Cortex of kidney (tissue), 1 donor: Measurements from ENCODE around the gene APBA2.

Experiments
- DNase-seq: peaks from one replicate; lab custom pipeline; 2025; lab: John Stamatoyannopoulos, UW

APBA2 gene

DNA sequence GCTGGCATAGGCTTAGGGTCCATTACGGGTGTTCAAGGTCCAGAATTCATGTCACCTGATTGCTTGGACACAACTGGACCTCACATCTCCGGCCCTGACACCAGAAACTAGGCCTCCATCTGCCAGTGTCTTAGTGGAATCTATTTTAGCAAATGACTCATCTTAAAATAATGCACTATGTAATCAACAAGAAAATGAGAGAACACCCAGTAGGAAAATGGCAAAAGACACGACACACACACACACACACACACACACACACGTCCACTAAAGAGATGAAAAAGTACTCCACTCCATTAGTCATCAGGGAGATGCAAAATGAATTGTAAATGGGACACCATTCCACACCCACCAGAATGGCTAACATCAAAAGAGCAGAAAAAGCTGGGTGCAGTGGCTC lies 11.2 kb downstream of the APBA2 start:
- DNase-seq, result no peak

DNA sequence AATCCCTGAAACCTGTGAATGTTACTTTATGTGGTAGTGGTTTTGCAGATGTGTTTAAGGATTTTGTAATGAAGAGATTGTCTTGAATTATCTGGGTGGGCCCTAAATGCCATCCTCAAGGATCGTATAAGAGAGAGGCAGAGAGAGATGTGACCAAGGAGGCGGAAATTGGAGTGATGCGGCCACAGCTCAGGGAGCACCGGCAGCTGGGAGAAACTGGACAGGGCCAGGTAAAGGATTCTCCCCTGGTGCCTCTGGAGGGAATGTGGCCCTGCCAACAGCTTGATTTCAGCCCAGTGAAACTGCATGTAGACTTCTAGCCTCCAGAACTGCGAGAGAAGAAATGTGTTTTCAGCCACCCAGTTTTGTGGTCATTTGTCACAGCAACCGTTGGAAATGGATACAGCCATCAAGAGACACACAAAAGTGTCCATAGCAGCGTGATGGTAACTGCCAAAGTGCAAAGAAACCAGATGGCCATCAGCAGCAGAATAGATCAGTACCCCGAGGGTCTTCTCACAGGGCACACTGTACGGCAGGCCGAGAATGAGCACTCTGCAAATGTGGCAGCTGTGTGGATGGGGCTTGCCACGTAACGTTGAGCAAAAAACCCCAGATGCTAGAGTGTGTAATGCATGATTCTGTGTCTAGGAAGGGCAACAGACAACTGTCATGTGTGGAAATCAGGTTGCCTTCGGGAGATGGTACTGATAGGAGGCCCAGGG lies 12.2 kb downstream of the APBA2 start:
- no peak for DNase-seq

DNA sequence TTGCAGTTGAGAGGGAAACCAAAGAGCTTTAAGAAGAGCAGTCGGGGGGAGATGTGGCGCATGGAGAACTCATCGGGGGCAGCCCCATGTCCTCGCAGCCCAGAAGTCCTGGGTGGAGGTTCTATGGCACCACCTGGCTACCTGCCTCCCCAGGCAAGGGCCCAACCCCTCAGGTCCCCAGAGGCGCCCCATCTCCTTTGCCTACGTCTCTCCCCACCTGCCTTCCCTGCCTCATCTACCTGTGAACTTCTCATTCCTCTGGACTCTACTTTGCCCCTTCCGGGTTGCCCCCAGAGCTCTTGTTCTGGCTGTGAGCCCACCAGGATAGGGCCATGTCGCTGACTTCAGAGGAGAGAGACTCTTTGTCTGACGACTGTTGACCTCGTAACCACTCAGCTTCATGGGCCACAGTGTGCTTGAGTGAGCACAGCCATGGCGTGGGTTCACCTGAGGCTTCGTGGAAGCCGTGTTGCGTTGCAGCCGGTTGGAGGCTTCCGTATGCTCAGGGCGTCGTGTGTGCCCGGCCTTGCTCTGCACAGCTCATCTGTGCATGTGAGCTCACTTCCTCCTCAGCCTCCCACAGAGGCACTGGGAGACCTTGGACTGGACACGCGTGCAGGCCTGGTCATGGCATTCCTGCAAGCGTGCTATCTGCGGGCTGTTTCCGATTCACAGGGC lies 13.4 kb downstream of the APBA2 start:
- DNase-seq, result no peak

DNA sequence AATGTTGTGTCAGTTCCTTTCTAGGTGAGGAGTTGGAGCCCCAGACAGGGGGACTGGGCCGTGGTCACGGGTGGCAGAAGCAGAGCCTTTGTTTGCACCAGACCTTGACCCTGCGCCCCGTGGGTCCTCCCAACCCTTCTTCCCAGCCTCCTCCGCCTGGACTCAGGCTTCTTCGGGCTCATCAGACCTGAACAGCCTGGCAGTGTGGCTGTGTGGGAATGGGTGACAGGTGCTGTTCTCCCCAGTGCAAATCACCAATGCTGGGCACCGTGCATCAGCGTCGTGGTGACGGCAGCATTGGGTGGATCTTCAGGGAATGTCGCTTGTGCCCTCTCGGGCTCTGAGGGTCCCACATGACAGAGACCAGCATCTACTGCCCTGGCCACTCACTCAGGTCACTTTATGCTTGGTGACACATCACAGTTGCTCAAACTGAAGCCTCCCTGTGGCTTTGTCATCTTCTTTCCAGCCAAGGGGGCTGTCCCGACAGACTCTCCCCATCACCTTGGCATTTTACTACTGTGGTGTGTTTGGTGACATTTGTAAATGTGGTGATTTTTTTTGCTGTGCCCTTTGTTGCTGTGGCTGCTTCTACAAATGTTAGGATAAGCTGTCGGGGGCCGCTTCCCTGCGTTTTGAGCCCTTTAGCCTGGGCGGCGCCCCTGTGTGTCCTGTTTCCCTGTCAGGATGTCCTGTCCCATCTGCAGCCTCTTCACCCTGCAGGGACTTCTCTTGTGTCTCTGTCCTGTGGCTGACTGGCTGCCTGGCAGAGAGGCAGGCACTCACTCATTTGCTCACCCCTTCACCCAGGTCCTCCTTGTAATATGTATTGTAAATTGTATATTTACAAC lies 14.5 kb downstream of the APBA2 start:
- no peak for DNase-seq

DNA sequence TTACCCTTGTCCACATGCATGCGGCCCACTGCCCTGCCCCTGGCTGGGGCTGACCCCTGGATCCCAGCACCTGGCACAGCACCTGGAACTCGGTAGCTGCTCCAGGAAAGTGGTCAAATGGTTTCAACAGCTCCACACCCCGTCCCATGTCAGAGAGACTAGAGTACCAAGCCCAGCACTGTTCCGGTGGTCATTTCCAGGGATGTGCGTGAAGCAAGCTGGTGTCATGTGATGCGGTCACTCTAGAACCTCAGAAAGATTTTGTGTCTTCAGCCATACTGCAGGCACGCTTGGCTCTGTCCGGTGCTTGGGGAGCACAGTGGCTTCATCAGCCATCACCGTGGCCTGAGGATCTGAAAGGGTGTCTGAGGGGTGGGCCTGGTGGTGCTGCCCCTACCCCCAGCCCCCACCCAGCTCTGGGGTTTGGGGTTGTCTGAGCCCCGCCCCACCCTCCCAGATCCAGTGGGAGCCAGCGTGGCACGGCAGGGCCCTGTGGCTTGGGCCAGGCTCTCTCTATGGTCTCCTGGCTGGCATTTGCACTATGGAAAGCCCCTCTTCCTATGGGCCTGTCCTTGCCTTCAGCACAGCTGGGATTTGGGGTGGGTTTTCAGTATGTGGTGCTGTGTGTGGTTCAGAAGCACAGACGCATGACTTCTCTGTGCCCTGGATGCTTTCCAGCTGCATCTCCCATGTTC lies 15.3 kb downstream of the APBA2 start:
- no peak for DNase-seq

DNA sequence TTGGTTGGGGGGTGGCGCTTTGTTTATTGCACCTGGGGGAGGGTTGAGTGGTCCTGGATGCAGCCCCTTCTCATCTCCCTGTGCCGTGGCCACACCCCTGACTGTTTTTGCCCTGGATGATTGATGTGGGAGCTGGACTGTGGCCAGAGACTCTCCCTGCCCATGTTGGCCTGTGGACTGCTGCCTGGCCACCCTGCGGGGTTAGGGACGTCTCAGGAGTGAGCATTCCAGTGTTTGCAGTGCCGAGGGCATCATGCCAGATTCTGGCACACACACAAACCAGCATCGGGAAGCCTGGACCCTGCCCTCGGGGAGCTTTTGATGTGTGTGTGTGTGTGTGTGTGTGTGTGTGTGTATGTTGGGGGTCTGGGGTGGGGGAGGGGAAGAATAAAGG lies 15.8 kb downstream of the APBA2 start:
- DNase-seq, result no peak

DNA sequence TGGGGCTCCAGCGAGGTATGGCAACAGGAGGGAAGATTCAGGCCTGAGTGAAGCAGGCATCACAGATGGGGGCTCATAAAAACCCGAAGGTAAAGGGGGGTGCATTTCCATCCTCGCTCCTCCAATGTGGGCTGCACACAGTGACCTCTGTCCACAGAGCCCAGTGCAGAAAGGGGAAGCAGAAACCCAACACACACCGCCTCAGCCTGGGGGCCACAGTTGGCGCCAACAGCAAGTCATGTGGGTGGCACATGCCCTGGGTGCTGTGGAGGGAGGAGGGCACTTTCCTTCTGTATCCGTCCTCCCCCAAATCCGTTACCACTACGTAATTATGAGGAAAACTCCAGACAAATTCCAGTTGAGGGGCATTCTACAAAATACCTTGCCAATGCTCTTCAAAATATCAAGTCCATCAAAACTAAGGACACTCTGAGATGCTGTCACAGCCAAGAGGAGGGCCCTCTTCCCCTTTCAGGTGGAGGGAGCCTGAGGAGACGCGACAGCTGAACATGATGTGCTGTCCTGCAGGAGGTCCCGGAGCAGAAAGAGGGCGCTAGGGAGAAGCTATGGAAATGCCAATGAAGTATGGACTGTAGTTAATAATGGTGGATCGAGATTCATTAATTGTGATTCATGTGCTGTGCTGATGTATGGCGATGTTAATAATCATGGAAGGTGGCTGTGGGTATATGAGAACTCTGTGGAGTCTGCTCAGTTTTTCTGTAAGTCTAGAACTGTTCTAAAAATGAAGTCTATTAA lies 16.4 kb downstream of the APBA2 start:
- no peak for DNase-seq

DNA sequence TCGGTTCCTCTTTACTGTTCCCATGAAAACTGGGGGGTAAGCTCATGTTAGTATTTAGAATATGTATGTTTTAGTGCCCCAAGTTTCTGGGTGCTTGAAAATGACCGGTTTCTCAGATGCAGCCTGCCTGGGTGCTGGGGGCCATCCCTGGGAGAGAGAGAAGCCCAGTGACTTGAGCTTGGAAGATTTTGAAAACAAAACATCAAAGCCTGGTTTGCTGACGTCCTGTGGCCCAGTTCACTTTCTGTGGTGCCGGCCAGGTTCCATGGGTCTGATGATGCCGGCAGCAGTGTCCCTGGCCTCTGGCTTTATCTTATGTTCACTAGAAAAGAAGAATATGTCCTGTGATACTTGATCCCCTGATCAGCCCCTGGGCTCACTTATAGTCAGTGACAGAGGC lies 17.1 kb downstream of the APBA2 start:
- no peak for DNase-seq

DNA sequence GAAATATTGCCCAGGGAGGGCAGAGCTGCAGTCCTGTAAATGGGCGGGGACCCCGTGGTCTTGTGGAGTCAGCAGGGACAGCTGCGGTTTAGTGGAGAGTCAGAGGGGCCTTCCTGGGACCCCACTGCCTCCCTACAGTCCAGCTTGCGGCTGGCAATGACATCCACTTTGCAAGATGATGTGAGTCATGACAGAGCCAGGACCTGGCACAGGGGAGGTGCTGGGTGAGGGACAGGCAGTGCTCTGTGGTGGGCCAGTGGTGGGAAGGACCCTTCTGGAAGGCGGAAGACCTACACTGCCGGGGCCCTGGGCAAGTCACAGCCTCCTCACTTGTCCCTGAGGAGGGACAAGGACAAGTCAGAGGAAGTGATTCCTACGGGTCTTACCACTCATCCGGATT lies 17.8 kb downstream of the APBA2 start:
- DNase-seq, result no peak

DNA sequence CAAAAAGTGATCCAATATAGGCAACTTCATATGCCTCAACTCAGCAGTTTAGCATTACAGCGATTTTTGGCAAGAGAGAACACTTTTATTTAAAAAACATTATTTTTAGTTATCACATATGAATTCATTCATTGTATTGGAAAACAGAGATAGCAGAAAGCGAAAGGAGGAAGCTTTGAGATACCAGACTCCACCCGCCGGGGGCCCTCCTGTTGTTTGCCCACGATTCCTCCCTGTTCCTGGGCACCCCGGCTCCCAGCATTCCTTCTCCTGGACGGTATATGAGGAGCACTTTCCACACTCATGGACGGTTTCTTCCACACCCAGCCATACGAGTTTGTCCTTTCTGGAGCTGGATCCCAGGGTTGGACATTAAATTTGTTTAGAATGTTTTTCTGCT lies 18.2 kb downstream of the APBA2 start:
- no peak for DNase-seq

DNA sequence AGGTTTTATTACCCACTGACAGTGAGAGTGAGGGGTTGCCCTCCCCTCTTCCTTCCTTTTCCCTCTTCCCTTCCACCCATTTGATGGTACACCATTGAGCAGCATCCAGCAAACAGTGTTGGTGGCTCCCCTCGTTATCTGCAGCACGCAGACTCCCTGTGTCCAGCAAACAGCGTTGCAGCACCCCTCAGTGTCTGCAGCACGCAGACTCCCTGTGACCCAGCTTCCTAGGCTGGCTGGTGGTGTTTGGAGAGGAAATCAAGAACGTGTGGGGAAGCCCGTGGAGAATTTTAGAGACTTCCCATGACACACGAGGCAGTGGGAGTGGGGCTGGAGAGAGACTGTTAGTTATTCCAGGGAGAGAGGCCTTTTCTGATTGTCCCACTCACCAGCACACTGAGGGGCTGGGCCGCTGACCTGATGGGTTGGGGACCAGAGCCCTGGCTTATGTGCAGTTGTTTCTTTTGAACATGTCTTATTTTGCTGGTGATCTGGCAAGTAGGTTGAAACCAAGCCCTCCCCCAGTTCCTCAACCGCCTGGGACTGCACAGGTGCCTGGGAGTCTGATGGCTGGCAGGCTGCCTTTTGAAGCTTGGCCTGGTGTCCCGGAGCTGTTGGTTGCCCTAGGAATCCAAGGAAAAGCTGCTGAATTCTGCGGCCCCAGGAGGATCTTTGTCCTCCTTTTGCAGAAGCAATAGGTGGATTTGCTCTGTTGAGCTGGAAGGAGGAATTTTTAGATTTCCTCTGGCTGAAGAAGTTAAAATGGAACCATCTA lies 19.0 kb downstream of the APBA2 start:
- DNase-seq, result no peak

DNA sequence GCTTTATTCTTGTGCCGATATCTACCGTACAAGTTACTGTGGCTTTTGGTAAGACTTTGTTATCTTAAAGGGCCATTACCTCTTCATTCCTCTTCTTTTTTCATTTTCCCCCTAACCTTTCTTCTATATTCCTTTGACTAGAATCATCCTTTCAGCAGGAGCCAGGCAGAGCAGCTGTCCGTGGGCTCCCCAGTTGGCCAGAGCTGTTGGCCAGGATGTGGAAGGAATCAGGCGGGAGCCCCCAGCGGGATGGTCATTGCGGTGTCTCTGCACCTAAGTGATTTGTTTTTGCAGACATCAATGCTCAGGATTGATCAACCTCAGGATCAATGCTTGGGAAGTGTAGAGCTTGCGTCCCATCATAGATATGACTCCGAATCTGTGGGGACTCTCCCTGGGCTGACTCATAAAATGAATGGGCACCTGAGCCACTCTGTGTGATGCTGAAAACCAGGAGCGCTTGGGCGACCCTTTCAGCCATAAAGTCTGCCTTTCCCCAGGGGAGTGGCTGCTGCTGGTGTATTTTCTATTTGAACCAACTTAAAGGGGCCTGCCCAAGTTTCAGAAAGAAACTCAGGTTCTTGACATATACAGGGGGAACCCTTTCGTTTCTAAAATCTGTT lies 21.7 kb downstream of the APBA2 start:
- DNase-seq, result no peak

DNA sequence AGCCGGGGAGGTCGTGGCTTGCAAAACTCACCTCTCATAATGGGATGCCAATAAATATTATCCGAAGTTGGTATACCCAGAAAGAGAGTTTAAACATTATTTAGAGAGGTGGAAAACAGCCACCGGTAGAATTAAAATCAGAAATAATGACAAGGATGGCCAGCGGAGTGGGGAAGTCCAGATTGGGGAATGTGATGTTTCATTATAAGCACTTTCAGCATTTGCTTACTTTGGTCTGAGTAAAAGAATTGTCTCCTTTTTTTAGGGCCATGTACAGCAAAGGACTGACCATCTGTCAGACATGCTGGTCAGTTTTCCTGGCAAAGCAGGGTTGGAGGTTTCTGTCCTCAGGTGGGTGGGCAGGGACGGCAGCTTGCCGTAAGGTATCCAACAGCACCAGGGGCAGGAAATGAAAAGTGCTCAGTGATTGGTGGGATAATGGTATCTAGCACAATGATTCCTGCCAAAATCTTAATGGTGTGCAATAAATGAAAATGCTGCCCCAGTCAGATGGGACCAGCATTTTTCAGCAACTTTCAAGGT lies 24.3 kb downstream of the APBA2 start:
- DNase-seq, result no peak

DNA sequence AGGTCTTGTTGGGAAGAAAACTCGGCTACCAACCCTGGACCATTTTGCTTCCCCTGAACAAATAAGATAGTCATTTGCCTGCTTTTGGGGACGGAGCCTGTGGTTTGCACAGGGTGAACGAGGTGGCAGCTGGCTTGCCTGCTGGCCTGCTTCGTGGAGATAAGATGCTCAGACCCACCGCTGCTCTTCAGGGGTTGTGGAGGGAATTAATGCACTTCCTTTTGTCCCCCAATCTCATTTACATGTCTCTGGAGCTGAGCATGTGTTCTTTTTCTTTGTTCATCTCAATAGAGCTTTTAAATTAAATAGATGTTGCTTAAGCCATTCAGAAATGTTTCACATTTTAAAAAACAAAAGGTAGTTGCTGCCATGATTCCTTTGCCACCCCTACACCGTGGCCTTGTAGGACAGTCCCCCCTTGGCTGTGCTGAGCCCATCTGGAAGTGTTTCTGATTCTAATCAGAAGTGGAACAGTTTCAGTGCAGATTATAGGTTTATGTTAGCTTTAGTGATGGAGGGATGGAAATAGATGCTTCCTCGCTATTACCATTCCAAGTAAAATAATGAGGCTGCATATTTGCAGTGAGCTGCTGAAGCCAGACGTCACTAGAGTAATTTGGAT lies 25.6 kb downstream of the APBA2 start:
- DNase-seq, result no peak

DNA sequence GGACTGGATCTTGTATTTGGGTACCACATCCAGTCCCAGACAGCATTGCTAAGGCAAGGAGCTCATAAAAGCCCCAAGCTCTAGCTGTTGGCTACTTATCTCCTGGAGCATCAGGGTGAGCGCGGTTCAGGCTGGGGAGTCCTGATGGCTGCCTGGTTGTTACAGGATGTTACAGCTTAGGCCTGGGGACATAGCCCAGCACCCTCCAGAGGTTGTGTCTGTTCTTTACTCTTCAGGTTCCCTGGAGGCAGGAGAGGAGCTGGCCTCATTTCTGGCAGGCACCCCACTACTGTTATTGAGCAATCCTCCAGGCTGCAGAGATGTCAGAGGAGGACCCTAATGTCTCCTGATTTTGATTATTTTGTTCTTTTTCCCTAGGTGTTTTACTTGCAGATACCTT lies 26.6 kb downstream of the APBA2 start:
- no peak for DNase-seq

DNA sequence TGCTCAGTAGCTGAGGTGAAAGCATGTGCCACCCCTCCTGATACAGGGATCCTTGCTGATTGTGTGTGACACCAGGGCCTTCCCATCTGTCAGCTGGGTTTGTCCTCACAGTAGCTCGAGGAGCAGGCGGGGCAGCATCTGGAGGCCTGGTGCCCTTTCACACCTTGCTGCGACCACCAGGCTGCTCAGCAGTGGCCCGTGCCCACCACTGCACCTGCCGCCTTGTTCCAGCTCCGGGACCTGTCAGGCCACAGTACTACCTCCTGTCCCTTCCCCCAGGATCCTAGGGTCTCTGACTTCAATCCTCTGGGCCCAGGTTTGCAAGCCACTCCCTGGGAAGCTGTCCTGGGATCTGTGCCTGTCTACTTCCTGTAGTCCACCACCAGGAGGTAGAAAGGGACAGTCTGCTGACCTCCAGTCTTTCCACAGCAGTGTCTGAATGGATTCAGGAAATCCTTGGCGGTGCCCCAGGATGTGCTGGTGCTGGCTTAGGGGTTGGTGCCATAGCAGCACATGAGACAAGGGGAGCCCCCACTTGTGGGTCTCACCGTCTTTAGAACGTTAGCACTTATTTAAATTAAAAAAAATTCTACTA lies 27.5 kb downstream of the APBA2 start:
- DNase-seq, result no peak

DNA sequence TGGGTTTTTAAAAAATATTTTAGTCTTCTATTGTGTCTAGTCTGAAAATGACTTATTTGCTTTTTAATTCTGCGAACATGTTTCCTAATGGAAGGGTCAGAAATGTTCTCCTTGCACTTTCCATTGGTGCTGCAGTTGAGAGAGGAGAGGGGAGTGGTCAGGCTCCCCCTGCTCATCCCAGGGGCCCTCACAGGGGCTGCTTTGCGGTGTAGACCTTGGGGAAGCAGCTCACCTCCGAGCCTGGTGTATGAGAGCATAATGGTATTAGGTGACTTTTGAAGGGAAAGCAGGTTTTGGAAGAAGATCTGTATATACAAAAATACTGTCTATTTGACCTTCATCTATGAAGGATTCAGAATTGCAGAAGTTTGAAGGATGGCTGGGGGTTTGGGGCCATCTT lies 28.3 kb downstream of the APBA2 start:
- DNase-seq, result no peak

DNA sequence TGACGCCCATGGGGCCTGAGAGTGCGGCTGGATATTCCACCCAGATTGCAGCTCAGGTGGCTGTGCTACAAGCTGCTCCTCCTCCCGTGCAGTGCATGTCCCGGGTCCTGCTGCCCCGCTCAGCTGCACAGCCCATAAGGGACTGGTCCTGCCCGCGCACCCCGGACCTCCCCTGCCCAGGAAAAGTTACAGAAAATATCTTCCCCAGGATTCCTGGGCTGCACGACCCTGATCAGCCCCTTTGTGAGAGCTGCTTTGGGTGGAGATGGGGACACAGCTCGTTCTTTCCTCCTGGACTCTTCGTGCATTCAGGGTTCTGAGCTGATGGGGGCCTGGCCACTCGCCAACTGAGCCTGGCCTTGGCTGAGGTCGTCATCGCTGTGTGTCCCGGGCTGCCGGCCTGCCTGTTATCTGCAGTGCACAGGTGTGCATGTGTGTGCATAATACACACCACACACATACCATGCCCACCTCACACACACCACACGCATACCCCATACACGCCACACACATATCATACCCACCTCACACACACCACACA lies 28.8 kb downstream of the APBA2 start:
- DNase-seq, result no peak
